GM18870 (cell line): ENCODE measurements around the gene TAAR5.
A peak's percentile ranks its signal among the peaks of the same experiment; 100 is the strongest.
"Not testable (repeated sequence)": the region's sequence is repeated elsewhere in the genome, so short reads cannot be mapped to it uniquely, and the experiment has no call there.

Experiments
- ATAC-seq: cut with Tn5 transposase; IDR thresholded peaks from one replicate; pipeline ENCODE4 v1.9.1; 2021; ENCODE audit warnings: moderate library complexity; ENCODE audit not compliant: unreplicated experiment

TAAR5 gene, protein sequence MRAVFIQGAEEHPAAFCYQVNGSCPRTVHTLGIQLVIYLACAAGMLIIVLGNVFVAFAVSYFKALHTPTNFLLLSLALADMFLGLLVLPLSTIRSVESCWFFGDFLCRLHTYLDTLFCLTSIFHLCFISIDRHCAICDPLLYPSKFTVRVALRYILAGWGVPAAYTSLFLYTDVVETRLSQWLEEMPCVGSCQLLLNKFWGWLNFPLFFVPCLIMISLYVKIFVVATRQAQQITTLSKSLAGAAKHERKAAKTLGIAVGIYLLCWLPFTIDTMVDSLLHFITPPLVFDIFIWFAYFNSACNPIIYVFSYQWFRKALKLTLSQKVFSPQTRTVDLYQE

DNA sequence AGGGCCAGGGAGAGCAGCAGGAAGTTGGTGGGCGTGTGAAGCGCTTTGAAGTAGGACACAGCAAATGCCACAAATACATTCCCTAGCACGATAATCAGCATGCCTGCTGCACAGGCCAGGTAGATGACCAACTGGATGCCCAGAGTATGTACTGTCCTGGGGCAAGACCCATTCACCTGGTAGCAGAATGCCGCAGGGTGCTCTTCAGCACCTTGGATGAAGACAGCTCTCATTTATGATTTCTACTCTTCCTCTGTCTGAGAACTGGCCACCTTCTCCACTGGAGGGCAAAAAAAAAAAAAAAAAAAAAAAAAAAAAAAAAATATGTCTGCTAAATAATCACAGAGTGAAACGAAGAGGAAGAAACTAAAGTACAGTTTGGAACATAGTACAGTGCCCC, at the start of gene TAAR5:
Gene TAAR5 (minus strand): TSS at position 288 of the 400 bp plus-strand sequence. CDS start 55 bp downstream, at position 233.
- no peak for ATAC-seq

DNA sequence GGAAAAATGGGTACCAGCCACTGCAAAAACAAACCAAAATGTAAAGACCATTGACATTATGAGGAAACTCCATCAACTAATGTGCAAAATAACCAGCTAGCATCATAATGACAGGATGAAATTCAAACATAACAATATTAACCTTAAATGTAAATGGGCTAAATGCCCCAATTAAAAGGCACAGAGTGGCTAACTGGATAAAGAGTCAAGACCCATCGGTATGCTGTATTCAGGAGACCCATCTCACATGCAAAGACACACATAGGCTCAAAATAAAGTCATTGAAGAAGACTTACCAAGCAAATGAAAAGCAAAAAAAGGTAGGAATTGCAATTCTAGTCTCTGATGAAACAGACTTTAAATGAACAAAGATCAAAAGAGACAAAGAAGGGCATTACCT, 47.6 kb upstream of the TAAR5 start:
- not testable (repeated sequence) for ATAC-seq

DNA sequence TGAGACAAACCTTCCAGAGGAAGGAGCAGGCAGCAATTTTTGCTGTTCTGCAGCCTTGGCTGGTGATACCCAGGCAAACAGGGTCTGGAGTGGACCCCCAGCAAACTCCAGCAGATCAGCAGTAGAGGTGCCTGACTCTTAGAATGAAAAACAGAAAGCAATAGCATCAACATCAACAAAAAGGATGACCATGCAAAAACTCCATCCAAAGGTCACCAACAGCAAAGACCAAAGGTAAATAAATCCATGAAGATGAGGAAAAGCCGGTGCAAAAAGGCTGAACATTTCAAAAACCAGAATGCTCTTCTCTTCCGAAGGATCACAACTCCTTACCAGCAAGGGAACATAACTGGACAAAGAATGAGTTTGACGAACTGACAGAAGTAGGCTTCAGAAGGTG, 46.4 kb upstream of the TAAR5 start:
- ATAC-seq = not testable (repeated sequence)

DNA sequence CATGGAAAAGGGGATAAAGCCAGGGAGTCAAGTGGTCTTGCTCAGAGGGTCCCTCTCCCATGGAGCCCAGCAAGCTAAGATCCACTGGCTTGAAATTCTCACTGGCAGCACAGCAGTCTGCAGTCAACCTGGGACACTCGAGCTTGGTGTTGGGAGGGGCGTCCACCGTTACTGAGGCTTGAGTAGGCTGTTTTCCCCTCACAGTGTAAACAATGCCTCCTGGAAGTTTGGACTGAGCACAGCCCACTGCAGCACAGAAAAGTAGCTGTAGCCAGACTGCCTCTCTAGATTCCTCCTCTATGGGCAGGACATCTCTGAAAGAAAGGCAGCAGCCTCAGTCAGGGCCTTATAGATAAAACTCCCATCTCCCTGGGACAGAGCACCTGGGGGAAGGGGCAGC, 45.7 kb upstream of the TAAR5 start:
- ATAC-seq = not testable (repeated sequence)

DNA sequence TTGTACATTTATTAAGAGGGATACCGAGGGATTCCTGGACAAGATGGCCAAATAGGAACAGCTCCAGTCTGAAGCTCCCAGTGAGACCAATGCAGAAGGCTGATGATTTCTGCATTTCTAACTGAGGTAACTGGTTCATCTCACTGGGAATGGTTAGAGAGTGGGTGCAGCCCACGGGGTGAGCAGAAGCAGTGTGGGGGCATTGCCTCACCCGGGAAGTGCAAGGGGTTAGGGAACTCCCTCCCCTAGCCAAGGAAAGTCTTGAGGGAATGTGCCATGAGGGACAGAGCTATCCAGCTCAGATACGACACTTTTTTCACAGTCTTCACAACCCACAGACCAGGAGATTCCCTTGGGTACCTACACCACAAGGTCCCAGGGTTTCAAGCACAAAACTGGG, 45.3 kb upstream of the TAAR5 start:
- no peak for ATAC-seq

DNA sequence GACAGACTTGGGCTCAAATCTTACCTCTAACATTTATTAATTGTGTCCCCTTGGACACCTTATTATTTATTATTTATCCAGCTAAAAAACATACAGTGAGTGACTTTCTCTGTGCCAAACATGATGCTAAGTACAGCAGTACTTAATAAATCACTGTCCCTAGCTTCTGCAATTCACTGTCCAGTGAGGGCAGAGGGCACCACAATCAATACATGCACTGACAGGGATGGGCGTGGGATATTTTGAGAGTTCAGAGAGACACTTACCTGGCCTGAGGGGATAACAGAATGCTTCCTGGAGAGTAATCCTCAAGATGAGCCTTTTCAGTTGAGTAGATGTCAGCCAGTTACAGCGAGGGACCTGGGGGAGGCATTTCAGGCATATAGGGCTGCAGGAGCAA, 43.8 kb upstream of the TAAR5 start:
- no peak for ATAC-seq

DNA sequence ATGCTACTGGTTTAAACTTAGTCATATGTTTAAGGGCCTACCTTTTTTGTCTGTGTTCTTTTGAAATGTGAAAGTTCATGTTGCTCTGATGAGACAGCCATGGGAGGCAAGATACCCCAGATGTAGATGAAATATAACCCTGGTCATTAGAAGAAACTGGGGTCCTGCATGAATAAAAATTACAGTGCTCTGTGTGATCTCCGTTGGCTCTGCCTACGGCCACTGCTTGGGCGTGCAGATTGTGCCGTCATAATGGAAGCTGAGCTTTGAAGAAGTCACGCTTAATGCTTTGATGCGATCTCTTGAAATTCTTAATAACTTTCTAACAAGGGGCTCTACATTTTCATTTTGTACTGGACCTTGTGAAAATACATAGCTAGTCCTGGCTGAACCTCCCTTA, 34.6 kb upstream of the TAAR5 start, which contains the start of gene TAAR2:
Gene TAAR2 (minus strand): TSS at position 101 of the 400 bp plus-strand sequence. CDS start 0 bp downstream, at position 101.
- no peak for ATAC-seq

DNA sequence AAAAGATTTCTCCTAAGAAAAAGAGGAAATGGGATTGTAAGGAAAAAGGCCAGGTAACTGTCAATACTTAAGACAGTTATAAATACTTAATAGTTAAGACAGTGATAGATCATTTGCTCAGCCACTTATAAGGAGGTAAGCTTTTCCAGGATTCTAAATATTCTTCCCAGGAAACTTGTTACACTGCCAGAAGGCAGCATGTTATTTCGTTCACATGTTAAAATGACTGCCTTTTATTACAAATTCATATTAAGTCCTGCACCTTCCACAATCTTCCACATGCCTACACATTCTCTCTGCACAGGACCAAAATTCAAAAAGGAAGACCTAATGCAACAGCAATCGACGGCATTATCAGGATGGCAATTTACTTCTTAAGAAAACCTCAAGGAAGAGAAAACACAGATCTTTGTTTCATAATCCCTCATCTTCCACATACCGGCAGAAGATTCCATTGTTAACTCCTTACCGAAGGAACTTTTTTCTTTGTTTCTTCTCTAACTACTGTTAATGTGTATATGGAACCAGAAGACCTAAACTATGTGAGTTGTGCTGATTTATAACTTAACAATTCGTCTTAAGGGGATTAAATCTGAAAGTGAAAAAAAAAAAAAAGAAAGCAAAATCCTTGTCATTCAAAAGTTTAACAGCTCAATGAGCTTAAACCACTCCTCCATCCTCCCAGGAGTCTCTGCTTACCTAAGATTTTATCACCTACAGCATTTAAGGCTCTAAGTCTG, 33.7 kb upstream of the TAAR5 start:
- ATAC-seq = no peak

DNA sequence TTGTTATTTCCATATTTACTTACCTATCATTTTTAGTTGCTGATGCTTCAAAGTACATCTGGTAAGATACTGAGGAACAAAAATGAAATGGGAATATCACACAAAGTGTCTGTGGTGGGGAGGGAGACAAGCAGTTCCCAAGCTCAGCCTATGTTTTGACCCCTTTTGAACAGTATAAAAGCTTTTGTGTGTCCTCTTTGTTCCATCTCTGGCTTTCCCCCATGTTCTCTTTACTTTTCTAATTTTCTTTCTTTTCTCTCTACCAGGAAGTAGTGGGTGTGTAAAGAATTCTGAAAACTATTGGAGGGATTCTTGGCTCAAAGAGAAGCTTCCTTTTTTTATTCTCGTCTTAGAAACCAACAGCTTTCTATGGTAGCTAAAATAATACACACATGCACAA, 27.1 kb upstream of the TAAR5 start:
- ATAC-seq = no peak

DNA sequence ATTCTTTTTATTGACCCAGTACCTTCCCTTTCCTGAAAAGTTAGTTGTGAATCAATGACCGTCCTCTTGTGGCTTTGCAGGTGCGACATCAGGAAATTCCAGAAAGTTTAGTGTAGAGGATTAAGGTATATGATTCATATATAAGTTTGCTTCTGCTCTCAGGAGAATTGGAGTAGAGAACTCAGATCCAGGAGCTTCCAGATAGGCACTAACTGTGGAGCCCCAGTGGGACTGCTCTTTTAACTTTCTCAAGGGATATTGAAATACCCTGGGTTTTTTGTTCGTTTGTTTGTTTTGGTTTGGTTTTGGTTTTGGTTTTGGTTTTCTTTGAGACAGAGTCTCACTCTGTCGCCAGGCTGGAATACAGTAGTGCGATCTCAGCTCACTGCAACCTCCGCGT, 25.0 kb upstream of the TAAR5 start:
- ATAC-seq = peak; percentile 62

DNA sequence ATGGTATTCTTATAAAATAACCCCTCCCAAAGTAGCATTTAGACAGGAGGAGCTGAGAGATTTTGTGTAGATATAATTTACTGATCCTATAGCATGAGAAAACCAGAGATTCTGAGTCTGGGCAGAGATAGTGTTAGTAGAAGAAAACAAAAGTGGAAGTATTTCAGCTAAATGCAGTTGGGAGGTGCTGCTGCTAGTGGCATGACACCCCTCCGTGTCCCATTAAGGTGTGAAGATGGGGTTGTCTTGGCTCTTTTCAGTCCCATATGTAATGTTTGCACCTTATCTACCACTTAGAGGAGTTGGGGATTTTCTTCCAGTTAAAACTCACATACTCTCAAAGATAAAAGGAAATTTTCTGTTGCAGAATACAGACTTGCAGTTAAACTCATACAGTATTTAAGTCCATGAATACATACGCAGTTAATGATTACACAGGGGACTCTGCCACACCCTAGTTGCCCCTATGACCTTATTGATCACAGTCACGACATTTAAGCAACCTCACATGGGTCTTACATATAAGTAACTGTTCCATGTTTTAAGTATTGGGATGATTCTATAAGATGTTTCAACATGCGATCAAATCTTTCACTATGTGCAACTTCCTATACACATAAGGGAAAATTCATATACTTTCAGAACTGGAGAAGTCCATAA, 23.0 kb upstream of the TAAR5 start:
- ATAC-seq = no peak

DNA sequence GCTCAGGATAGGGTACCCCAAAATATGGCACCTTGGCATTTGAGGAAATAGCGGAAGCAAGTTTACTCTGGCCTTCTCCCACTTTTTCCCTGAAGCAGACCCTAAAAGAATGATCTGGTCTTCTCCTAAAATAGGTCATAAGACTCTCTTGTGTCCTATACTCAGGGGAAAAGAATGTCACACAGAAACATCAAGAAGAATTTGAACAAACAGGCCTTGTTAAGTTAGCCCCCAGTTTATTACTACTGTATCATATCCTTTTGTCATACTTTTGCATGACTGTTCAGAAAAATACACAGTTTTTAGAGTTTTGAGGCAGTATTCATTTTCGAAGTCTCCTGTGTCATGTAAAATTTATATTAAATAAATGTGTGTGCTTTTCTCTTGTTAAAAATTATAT, 22.1 kb upstream of the TAAR5 start:
- ATAC-seq = no peak

DNA sequence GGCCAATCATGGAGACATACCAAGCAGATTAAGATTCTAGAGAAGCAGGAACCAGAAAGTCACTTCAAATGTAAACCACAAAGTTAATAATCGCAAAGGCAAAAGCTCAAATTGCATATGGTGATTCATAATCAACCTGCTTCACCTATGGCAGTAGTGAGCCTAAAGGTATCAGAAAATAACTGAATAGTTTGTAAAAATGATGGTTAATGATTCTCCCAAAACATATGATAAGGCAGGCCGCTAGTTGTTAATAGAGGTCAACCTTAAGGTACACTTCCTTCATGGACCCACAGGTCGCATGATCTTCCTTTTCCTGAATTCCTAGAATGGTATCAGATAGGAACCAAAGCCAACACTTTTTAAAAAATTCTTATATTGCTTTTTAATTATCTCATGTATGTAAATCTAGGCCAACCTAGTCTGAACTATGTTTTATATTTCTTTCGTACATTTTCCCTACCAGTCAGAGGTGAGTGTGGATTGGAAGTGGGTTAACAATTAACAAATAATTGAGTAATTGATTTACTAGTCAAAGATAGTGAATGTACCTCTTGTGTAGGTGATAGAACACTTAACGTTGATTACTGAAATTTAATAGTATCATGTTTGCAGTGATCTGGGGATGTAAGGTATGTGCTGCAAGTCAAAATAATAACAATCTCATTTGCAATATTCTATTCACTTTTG, 18.1 kb upstream of the TAAR5 start:
- ATAC-seq = peak; percentile 90

DNA sequence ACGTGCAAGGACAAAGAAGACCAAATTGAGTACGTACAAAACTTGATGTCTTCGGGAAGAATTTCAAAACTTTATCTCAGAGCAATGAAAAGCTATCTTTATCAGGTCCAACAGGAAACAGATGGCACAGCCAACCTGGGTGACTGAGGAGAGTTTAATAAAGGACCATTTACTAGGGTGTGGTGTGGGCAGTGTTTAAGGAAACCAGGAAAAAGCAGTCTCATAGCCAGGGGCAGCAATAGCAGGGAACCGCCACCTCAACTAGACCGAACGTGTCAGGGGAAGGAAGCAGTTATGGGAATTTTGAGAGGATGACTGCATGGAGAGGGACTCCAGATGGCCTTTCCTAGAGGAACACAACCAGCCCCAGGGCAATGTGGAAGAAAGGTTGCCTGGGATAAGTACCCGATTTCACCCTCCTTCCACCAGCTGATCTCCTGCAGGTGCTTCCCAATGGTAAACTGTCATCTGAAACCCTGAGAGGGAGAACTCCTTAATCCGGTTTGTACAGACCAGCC, 15.2 kb upstream of the TAAR5 start:
- ATAC-seq = no peak

DNA sequence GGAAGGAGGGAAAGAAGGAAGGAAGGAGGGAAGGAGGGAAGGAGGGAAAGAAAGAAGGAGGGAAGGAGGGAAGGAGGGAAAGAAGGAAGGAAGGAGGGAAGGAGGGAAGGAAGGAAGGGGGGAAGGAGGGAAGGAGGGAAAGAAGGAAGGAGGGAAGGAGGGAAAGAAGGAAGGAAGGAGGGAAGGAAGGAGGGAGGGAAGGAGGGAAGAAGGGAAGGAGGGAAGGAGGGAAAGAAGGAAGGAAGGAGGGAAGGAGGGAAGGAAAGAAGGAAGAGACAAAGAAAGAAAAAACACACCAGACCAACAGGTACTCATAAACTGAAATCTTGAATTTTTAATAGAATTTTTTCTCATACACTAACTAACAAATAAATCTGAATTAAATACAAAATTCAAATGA, 11.4 kb upstream of the TAAR5 start:
- ATAC-seq = not testable (repeated sequence)

DNA sequence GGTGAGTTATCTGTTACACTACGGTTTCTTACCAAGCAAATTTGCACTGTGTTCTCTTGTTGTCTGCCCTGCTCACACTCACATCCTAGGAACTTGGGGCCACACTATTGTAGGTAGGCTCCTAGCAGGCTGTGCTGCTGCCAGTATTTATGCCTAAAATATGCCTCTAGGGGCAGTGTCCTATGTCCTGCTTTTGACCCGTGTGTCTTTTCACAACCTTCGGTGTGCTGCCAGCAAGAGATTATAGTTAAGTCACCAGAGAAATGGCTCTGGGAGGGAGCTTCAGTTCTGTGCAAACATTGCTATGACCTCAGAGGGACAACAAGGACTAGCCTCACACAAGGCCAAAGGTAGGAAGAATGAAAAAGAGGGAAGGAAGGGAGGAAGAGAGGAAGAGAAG, 8.9 kb upstream of the TAAR5 start:
- peak; percentile 76 for ATAC-seq

DNA sequence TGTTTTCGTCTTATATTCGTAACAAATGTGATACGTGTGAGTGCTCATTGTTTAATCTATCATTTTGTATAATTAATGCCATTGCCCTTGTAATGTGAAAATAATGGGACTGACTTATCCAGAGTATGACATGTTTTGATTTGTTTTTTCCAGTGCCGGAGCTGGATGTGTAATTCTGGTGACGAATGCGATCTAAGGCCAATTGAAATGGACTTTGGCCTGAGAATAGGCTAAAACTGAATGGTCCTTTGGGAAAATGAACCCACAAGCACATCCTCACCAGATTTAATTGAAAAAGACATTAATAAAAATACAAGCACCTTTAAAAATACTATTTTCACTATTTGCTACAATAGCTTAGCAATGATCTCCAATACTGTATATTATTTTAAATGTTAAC, 6.7 kb upstream of the TAAR5 start:
- no peak for ATAC-seq

DNA sequence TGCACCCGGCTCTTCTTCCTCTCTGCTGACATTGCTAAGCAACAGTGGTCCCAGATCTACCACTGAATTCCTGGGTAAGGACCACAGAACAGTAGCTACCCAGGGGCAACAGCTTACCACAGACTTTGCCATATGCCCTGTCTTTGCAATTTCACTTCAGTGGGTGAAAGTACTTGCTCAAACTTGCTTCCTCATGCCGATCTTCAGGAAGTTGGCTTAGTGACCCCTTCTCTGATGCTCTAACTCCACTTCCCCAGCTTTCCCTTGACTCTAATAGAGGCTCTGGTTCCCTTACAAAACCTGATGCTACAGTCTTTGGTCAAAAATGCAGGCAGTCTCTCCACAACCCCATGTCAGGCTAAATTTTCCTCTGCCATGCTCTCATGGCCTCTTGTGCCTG, 3.3 kb upstream of the TAAR5 start:
- ATAC-seq = no peak

DNA sequence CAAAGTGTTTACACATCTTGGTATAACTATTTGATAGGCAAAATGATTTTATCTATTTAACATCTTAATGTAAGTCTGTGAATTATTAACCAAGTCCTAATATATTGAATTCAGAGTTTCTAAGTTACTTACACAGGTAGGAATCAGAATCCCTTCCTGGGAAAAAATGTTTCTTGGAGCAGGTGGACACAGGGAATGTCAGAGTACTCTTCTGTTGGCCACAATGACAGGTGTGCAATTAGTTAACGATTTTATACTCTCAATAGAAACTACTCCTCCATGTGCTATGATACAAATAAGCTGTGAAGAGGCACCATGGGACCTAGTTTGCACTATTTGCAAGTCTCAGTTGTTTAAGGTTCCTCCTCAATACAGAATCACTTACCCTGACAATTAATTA, 821 bp upstream of the TAAR5 start:
- ATAC-seq = no peak

DNA sequence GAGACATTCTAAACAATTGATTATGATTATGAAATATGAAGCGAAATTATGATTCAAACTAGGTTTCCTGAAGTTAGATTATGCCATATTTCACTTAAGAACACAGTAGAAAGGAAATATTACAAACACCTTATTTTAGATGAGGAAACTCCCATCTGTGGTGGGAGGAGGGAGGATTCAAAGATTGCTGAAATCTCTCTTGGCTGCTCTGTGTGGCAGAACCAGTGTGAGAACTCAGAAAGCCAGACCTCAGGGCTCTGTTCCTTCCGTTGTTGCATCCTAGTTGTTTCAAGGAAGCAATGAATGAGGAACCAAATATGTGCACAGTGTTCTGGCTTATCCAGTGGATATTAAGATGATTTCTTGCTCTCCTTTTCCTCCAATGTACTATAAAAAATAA, 2.1 kb downstream of the TAAR5 start:
- ATAC-seq = no peak

DNA sequence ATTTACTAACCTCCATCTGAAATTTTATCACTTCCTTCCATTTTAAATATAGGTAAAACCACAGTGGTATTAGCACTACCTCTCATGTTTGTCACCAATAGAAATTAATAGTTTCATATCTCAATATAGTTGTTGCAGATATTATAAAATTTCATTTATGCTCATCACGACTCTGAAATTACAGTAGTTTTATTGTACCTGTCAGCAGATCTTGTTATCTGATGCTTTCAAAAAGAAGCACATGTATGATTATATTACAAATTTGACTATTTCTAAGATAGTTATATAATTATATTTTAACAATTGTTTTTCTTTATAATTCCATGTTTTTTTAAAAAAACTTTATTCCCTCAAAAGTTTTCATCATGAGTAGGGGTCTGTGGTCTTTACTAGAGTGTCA, 4.8 kb downstream of the TAAR5 start:
- ATAC-seq = no peak
